ENCODE measurements around the gene TRAF3.

TRAF3 gene

DNA sequence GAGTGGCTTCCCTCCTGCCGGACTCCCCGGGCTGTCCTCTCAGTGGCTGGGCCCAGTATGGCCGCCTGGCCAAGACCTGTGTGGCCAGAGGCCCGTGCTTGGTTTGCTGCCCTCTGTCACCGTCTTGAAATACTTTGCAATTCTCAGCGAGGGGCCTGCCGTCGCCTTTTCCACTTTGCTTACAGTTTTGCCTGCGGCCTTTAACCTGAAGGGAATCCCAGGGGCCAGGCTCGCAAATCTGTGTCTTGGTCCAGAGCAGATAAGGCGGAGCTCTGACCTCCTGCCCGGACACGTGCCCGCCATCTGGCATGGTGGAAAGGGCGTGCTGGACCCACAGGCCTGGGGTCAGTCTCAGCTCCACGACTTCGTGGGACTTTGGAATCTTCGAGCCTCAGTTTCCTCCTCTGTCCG lies 134.3 kb downstream of the TRAF3 start:
- DNase-seq, result no peak

- no peak for DNase-seq
Measured at GRCh38 chr14:102911991-102912761, 134.9 kb downstream of the TRAF3 start.

DNA sequence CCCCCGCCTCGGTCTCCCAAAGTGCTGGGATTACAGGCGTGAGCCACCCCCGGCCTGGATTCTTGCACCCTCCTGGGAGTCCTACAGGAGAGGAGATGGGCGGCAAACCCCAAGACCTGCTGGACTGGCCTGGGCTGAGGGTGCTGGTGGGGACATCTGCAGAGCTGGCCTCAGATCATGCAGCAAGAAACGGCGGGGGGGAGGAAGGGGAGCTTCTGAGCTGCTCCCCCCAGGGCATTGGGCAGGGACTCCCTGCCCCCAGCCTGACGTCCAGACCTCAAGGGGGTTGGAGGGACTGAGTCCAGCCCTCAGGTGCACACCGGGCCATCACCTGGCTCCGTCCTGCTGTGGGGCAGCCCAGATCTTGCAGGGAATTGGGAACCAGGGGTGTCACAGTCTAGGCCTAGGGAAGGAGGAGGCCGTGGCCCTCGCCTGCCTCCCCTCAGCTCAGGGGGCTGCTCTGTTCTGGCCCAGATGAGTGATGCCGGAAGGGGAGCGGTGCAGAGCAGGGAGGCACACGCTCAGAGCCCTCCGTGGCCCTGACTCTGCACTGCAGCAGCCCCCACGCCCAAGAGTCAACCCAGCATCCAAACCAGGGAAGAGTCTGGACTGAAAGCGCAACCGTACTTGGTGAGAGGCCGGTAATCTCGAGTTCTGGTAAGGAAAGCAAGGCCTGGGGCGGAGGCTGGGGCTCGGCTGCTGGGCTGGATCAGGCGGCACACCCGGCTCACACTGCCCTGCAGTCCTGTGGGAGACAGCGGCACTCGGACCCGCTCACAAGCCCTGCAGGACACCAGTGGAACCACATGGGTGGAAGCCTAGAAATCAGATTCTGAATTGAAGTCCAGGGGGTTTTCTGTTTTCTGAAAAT lies 136.3 kb downstream of the TRAF3 start:
- DNase-seq, result no peak

- no peak for DNase-seq
Measured at GRCh38 chr14:102914474-102915291, 137.4 kb downstream of the TRAF3 start.

DNA sequence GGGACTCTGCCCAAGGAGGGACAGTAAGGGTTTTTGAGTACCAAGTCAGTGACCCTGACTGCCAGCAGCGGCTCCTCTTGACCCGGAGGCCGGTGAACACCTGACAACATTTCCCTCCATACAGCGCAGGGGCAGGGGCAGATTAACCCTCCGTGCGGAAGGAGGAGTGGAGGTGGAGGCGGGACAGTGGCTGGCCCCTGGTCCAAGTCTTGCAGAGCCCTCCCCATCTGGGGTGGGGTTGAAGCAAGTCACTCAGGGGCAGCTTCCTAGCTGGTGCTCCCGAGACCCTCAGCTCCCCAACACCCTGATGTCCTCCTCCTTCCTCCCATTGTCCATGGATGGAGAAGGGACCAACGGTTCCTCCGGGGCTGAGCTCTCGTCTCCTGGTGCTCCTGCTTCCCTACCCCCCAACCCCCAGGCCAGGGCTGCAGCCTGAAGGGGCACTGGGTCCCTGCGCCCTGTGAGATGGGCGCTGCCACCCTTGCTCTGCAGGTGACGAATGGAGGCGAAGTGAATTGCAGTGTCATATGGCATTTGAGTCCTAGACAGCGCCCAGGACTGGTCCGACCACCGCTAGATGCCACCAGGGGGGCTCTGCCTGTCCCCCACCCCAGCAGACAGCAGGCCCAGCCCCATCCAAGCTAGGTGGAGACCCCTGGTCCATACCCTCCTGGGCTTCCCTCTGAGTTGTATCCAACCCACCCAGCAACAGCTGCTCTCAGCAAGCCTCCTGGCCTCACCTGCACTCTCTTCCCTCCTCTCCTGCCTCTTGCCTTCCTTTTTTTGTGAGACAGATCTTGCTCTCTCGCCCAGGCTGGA lies 138.3 kb downstream of the TRAF3 start:
- DNase-seq, result no peak

GRCh38 chr14:102916347-102917055 lies 139.3 kb downstream of the TRAF3 start:
- no peak for DNase-seq

GRCh38 chr14:102917056-102917385 lies 139.8 kb downstream of the TRAF3 start:
- no peak for DNase-seq

DNA sequence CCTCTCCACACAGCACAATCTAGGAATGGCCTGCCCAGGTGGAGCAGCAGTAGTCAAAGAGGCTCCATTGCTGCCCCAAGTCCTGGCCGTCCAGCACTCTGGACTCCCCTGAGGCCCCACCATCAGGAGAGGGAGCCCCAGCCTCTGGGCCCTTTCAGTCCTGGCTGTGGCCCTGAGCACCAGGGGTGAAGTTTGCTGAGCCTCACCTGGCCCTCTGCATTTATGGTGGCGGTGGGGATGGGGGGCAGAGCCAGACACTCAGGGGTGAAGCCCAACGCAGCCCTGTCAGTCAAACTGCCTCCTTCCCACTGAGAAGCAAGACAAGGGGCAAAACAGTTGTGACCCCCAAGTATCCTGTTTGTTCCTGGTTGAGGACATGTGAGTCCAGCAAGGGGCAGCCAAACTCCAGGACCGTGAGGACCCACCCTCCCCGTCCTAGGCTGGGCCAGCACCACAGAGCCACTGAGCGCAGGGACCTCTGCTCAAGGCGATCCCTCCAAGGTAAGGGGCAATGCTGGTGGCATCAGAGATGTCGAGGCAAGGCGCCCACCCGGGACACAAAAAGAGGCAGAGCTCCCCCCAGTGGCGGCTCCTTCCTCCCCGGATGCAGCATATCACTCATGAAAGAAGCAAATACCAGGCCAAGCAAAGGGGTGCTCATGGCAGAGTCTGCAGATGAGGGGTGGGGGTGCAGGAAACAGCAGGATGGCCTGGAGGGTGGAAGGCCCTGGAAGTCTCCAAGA lies 140.4 kb downstream of the TRAF3 start:
- DNase-seq, result no peak

GRCh38 chr14:102918438-102918837 lies 141.2 kb downstream of the TRAF3 start:
- DNase-seq, result no peak

DNA sequence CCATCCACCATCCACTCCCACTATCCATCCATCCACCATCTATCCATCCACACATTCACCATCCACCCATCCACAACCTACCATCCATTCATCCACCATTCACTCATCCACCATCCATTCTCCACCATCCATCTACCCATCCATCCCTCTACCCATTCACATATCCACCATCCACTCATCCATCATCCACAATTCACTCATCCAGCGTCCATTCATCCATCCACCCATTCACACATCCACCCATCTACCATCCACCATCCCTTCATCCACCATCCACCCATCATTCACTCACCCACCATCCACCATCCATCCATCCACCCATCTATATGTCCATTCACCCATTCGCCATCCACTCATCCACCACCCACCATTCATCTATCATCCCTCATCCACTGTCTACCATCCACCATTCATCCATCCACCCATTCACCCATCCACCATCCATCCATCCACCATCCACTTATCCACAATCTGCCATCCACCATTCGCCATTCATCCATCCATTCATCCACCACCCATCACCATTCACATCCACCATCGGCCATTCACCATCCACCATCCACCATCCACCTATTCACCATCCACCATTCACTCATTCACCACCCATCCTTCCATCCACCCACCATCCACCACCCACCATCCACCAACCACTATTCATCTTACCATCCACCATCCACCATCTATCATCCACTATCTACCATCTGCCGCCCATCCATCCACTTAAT lies 143.2 kb downstream of the TRAF3 start:
- no peak for DNase-seq

DNA sequence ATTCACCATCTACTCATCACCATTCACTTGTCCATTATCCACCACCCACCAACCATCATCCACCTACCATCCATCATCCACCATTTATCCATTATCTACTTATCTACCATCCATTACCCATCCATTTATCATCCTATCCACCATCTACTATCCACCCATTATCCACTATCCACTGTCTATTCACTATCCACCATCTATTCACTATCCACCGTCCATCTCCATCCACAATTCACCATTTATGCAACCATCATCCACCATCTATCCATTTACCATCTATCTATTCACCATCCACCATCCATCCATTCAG lies 143.7 kb downstream of the TRAF3 start:
- DNase-seq, result no peak

GRCh38 chr14:102922490-102923200 lies 145.4 kb downstream of the TRAF3 start, which contains the start of gene AMN:
Gene AMN, plus strand, starts transcription at chr14:102922663. Its CDS starts 26 bp downstream, at chr14:102922689.
- no peak for DNase-seq

DNA sequence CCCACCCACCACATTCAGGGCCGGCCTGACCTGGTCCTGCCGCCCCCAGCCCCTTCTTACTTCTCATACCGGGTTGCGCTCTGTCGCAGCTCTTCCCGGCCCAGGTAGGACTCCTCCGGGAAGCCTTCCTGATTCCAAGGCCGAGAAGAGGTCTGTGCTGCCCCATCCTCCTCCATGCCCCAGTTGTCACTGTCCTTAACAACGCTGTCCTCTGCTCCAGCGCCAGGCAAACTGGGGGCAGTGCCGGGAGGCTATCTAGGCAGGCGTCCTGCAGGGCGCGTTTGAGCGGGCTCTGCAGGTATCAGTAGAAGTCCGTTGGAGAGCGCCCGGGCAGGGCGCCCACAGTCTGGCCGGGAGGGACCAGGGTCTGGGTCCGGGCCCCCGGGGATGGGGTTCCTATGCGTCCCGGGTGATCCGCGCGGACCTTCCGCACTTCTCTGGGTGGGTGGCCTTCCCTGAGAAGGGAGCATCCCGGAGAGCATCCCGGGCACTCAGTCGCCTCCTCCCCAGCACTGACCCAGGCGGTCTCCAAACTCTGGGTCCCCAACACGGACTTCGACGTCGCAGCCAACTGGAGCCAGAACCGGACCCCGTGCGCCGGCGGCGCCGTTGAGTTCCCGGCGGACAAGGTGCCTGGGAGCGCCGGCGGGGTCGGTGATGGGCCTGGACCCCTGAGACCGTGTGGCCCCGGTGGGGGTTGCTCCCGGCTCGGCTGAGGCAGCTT lies 146.1 kb downstream of the TRAF3 start:
- no peak for DNase-seq

DNA sequence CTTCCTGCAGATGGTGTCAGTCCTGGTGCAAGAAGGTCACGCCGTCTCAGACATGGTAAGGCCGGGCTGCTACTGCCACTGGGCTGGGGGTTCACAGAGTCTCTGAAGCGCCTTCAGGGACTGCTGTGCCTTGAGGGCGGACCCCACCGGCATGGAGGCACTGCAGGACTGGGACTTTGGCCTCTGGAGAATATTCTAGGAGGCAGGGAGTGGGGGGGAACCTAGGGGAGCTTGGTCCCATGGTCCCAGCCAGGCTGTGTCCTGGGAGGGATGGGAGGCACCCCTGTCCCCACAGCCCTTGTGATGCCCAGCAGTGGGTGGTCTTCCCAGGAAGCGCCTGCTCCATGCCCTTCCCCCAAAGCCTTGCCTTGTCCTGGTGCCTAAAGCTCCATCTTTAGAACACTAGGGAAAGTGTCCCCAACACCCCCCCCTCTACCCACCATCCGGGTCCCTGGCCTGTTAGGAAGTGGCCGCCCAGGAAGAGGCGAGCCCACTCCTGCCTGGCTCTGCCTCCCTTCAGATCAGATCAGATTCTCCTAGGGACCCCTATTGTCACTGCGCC lies 146.8 kb downstream of the TRAF3 start:
- DNase-seq, result no peak

GRCh38 chr14:102924632-102925588 lies 147.7 kb downstream of the TRAF3 start:
- no peak for DNase-seq

DNA sequence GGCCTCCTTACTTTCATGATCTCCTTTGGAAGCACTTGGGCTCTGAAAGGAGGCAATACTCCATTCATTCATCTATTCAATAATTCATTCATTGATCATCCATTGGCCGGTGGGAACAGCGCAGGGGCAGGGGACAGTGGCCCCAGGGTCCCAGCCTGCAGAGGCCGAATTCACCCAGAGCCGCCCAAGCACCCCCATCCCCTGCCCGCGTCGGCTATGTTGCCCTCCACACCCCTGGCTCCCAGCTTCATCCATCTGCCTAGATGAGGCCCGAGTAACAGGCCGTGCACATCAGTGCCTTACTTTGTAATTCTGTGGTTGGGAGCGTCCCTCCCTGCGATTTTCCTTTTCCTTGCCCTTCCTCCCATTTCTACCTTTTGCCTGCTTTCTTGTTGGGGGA lies 148.4 kb downstream of the TRAF3 start:
- DNase-seq, result no peak

- no peak for DNase-seq
Measured at GRCh38 chr14:102926104-102926503, 148.9 kb downstream of the TRAF3 start.

All from GOT3 (cell line).